Measurements from ENCODE around the gene RAB15.

DNA sequence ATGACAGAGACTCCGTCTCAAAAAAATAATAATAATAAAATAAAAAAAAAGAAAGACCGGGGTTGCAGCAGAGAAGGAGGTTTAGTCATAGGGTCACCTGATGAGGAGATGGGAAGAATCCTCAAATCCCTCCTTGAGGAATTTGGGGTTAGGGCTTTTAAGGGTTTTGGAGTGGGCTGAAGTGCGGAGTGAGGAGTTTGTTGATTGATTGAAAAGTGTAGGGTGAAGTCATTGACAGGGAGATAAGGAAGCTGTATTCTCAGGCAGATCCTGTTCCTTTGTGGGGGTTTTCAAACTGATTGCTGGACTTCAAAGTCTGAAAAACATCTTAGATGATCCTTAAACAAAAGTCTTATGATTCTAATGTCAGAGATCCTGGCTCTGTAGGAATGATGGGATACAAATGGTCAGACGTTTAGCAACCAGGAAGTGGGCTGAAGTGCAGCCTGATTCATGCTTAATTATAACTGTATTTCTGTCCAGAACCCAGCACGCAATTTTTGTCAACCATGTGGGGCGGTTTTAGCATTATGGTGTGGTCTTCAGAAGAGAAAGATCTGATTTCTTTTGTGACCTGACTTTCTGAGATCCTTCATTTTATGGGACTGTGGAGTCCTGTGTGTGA lies 30.6 kb upstream of the RAB15 start:
- TF ChIP-seq, protein P1, sequence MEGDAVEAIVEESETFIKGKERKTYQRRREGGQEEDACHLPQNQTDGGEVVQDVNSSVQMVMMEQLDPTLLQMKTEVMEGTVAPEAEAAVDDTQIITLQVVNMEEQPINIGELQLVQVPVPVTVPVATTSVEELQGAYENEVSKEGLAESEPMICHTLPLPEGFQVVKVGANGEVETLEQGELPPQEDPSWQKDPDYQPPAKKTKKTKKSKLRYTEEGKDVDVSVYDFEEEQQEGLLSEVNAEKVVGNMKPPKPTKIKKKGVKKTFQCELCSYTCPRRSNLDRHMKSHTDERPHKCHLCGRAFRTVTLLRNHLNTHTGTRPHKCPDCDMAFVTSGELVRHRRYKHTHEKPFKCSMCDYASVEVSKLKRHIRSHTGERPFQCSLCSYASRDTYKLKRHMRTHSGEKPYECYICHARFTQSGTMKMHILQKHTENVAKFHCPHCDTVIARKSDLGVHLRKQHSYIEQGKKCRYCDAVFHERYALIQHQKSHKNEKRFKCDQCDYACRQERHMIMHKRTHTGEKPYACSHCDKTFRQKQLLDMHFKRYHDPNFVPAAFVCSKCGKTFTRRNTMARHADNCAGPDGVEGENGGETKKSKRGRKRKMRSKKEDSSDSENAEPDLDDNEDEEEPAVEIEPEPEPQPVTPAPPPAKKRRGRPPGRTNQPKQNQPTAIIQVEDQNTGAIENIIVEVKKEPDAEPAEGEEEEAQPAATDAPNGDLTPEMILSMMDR (IDR thresholded peaks at IDR 0.05; ENCODE audit: borderline replicate concordance, extremely low read depth, low read length, poor library complexity, severe bottlenecking), result no peak
- TF ChIP-seq EZH2 (IDR thresholded peaks at IDR 0.05; ENCODE audit: borderline replicate concordance, low read depth, low read length, severe bottlenecking), result no peak

Measured in DND-41 (cell line).